Mesenteric fat pad (tissue), 1 donor: Measurements from ENCODE around the gene PRRT2. TPM values are rescaled to one million over a fixed set of nuclear protein-coding genes. Genes with fewer than 3 reads are reported as not detected.

Experiments used
- DNase-seq: peaks from one replicate; pipeline ENCODE4 v3.0.0-alpha.2; 2020; ENCODE audit warnings: low spot score
- total RNA-seq: library from RNA; stranded (reverse); fragmentation: NEBNext Ultra II Directional; extraction: Animal tissue kit (Norgen Biotek cat#: 25700); gene quantifications from one replicate; pipeline ENCODE4 v1.2.1, GENCODE V29; 2021
- donor health status: DM: yes; HTN: yes; CAD: no.

The PRRT2 gene
- total RNA-seq, 1 donor from 2014 or later, result 1.5 TPM

GRCh38 chr16:29860218-29860617, 48.2 kb downstream of the PRRT2 start:
- DNase-seq, result no peak

GRCh38 chr16:29862383-29862883, 50.4 kb downstream of the PRRT2 start:
- no peak for DNase-seq

- DNase-seq, result peak; percentile 93
Observed at GRCh38 chr16:29862884-29863668, 51.1 kb downstream of the PRRT2 start, which contains the start of gene CDIPT. Gene CDIPT (minus strand): TSS chr16:29863226. CDS start chr16:29862857, 369 bp downstream.

- no peak for DNase-seq
Observed at GRCh38 chr16:29863669-29863984, 51.6 kb downstream of the PRRT2 start.

- no peak for DNase-seq
Observed at GRCh38 chr16:29864205-29864604, 52.2 kb downstream of the PRRT2 start.

Other genes starting within 250 kb of the PRRT2 start
- 2.9 TPM for gene SPN, start 148.9 kb upstream of the PRRT2 start, total RNA-seq
- gene QPRT, start 133.0 kb upstream of the PRRT2 start, total RNA-seq, result 3.4 TPM
- 5.2 TPM for gene C16orf54, start 66.2 kb upstream of the PRRT2 start, total RNA-seq
- not detected for gene ZG16, start 33.9 kb upstream of the PRRT2 start, total RNA-seq
- 4.8 TPM for gene KIF22, start 21.4 kb upstream of the PRRT2 start, total RNA-seq
- gene MAZ, start 5.7 kb upstream of the PRRT2 start, total RNA-seq, result 135 TPM
- gene PAGR1, start 4.0 kb downstream of the PRRT2 start, total RNA-seq, result 11.1 TPM
- 150 TPM for gene MVP, start 8.3 kb downstream of the PRRT2 start, total RNA-seq
- 117 TPM for gene CDIPT, start 51.0 kb downstream of the PRRT2 start, total RNA-seq
- gene SEZ6L2, start 87.4 kb downstream of the PRRT2 start, total RNA-seq, result 1.1 TPM
- gene ASPHD1, start 88.3 kb downstream of the PRRT2 start, total RNA-seq, result 0.67 TPM
- gene KCTD13, start 114.0 kb downstream of the PRRT2 start, total RNA-seq, result 15.7 TPM
- 95.8 TPM for gene TMEM219, start 149.9 kb downstream of the PRRT2 start, total RNA-seq
- gene TAOK2, start 161.7 kb downstream of the PRRT2 start, total RNA-seq, result 49.8 TPM
- 11.0 TPM for gene HIRIP3, start 183.4 kb downstream of the PRRT2 start, total RNA-seq
- gene INO80E, start 184.0 kb downstream of the PRRT2 start, total RNA-seq, result 45.4 TPM
- 0.42 TPM for gene DOC2A, start 198.8 kb downstream of the PRRT2 start, total RNA-seq
- not detected for gene C16orf92, start 211.0 kb downstream of the PRRT2 start, total RNA-seq
- gene TLCD3B, start 219.1 kb downstream of the PRRT2 start, total RNA-seq, result not detected